A549 (cell line): ENCODE results near the gene MAGI2. TPM values are rescaled to one million over a fixed set of nuclear protein-coding genes. Genes with fewer than 3 reads are reported as not detected.

Experiments
- ATAC-seq, 2 experiments: fragments of 200-7000 bp in 1 of 2; fragments of >200 bp in 1 of 2; cut with Nextera tagmentation in 1 of 2; cut with Tn5 transposase in 1 of 2; 3 replicates each; pipeline versions ENCODE4 v1.8.0 to v1.9.1; 2018 to 2020; ENCODE audit warnings: mild to moderate bottlenecking in 1 of 2, moderate library complexity in 1 of 2
- CTCF ChIA-PET: fragments of 300-600 bp; sonication (Branson Sonifier 250); formaldehyde crosslinking; extraction: SDS; loops from one replicate; lab custom pipeline; 2021; ENCODE audit warnings: antibody characterized with exemption, inconsistent platforms; lab: Yijun Ruan, JAX
- POLR2A ChIA-PET: fragments of 350-600 bp; formaldehyde crosslinking; extraction: SDS; loops from one replicate; lab custom pipeline; 2021; ENCODE audit warnings: antibody characterized with exemption, inconsistent platforms; lab: Yijun Ruan, JAX
- DNase-seq, 2 experiments: peaks; one replicate each; pipeline versions ENCODE4 v3.0.0 to v3.0.0-alpha.2; 2011 to 2016; ENCODE audit warnings: low read depth in 1 of 2, low spot score in 1 of 2
- FAIRE-seq: peaks from 2 replicates; lab custom pipeline; 2011; peaks lifted over from hg19 to GRCh38; lab: Jason Lieb, UNC
- H3K27ac ChIP-seq, 2 experiments: fragments of >200 bp; sonication (Bioruptor Twin); formaldehyde crosslinking; 3 replicates each; pipeline ENCODE4 v1.5.1; 2016 to 2017
- H3K4me1 ChIP-seq: fragments of >200 bp; sonication (Bioruptor Twin); formaldehyde crosslinking; 3 replicates; pipeline ENCODE4 v1.6.1; 2016
- H3K4me2 ChIP-seq: fragments of >200 bp; sonication (Bioruptor Twin); formaldehyde crosslinking; 3 replicates; pipeline ENCODE4 v1.6.1; 2016
- H3K4me3 ChIP-seq: fragments of >200 bp; sonication (Bioruptor Twin); formaldehyde crosslinking; 3 replicates; pipeline ENCODE4 v1.5.1; 2016
- H3K9me3 ChIP-seq: fragments of >200 bp; sonication (Bioruptor Twin); formaldehyde crosslinking; 3 replicates; pipeline ENCODE4 v1.6.1; 2016
- EHMT2 ChIP-seq: fragments of 200-600 bp; sonication (generic); IDR thresholded peaks from 2 replicates; pipeline ENCODE4 v1.6.1; 2016; ENCODE audit warnings: antibody characterized with exemption, low read depth, mild to moderate bottlenecking, moderate library complexity
- EP300 ChIP-seq, 2 experiments: fragments of >200 bp; sonication (Bioruptor Twin); formaldehyde crosslinking; IDR thresholded peaks; 2 replicates in 1 of 2; 3 replicates in 1 of 2; pipeline ENCODE4 v1.6.1; 2016 to 2017
- GATA3 ChIP-seq: IDR thresholded peaks from 2 replicates; pipeline ENCODE4 v1.6.1; 2012; ENCODE audit warnings: borderline replicate concordance
- HDAC2 ChIP-seq: fragments of 200-600 bp; sonication (generic); IDR thresholded peaks from 2 replicates; pipeline ENCODE4 v1.6.1; 2016
- HEYL ChIP-seq: fragments of 250-450 bp; sonication (Bioruptor Pico); IDR thresholded peaks from 2 replicates; pipeline ENCODE4 v1.8.0; 2021; ENCODE audit warnings: mild to moderate bottlenecking, moderate library complexity
- HOXB5 ChIP-seq: fragments of 250-450 bp; sonication (Bioruptor Pico); IDR thresholded peaks from 2 replicates; pipeline ENCODE4 v1.5.0; 2020; ENCODE audit warnings: mild to moderate bottlenecking, moderate library complexity
- KDM1A ChIP-seq: fragments of 200-600 bp; sonication (generic); IDR thresholded peaks from 2 replicates; pipeline ENCODE4 v1.6.1; 2016; ENCODE audit warnings: low read depth, mild to moderate bottlenecking
- MAFK ChIP-seq: fragments of 450-650 bp; IDR thresholded peaks from 2 replicates; pipeline ENCODE4 v1.6.1; 2014; ENCODE audit not compliant: partially characterized antibody
- MAX ChIP-seq: IDR thresholded peaks from 2 replicates; pipeline ENCODE4 v1.6.1; 2012
- MYC ChIP-seq: IDR thresholded peaks from 2 replicates; pipeline ENCODE4 v1.6.1; 2012; ENCODE audit warnings: mild to moderate bottlenecking, inconsistent platforms, low read length, improper control_type of control experiment, borderline replicate concordance
- NPAS2 ChIP-seq: fragments of 250-450 bp; sonication (Bioruptor Pico); IDR thresholded peaks from 2 replicates; pipeline ENCODE4 v1.8.0; 2022; ENCODE audit warnings: mild to moderate bottlenecking, moderate library complexity, borderline replicate concordance
- PBX3 ChIP-seq: IDR thresholded peaks from 2 replicates; pipeline ENCODE4 v1.6.1; 2012
- PHF8 ChIP-seq: fragments of 200-600 bp; sonication (generic); IDR thresholded peaks from 2 replicates; pipeline ENCODE4 v1.6.1; 2016; ENCODE audit warnings: low read depth, mild to moderate bottlenecking, antibody characterized with exemption, moderate library complexity, borderline replicate concordance
- POLR2A ChIP-seq: IDR thresholded peaks from 2 replicates; pipeline ENCODE4 v1.6.1; 2012; ENCODE audit warnings: mild to moderate bottlenecking, low read length
- POLR2AphosphoS2 ChIP-seq: conservative IDR thresholded peaks from 2 replicates; pipeline ENCODE4 v1.6.1; 2012; ENCODE audit warnings: low read length, improper control_type of control experiment, inconsistent platforms
- RAD21 ChIP-seq, 2 experiments: fragments of >200 bp in 1 of 2; sonication (Bioruptor Twin) in 1 of 2; formaldehyde crosslinking in 1 of 2; IDR thresholded peaks in 1 of 2; conservative IDR thresholded peaks in 1 of 2; 2 replicates in 1 of 2; 3 replicates in 1 of 2; pipeline ENCODE4 v1.6.1; 2012 to 2018; ENCODE audit warnings: inconsistent platforms in 1 of 2
- RCOR1 ChIP-seq: fragments of 150-350 bp; IDR thresholded peaks from 2 replicates; pipeline ENCODE4 v1.6.1; 2014; ENCODE audit warnings: antibody characterized with exemption, low read length, low read depth
- REST ChIP-seq: fragments of 200-600 bp; sonication (generic); IDR thresholded peaks from 2 replicates; pipeline ENCODE4 v1.6.1; 2016; ENCODE audit warnings: antibody characterized with exemption, mild to moderate bottlenecking, moderate library complexity
- RFX5 ChIP-seq: fragments of 450-650 bp; IDR thresholded peaks from 2 replicates; pipeline ENCODE4 v1.7.1; 2014; ENCODE audit warnings: antibody characterized with exemption, mild to moderate bottlenecking, moderate library complexity
- RNF2 ChIP-seq: fragments of 200-600 bp; sonication (generic); IDR thresholded peaks from 2 replicates; pipeline ENCODE4 v1.6.1; 2016; ENCODE audit warnings: low read depth, mild to moderate bottlenecking, antibody characterized with exemption, moderate library complexity, borderline replicate concordance
- SMC3 ChIP-seq: fragments of >200 bp; sonication (Bioruptor Twin); formaldehyde crosslinking; IDR thresholded peaks from 3 replicates; pipeline ENCODE4 v1.6.1; 2018; ENCODE audit warnings: inconsistent platforms
- SREBF2 ChIP-seq: fragments of 450-650 bp; IDR thresholded peaks from 2 replicates; pipeline ENCODE4 v1.6.1; 2014; ENCODE audit warnings: mild to moderate bottlenecking, moderate library complexity
- TP53 ChIP-seq: fragments of 250-450 bp; sonication (Bioruptor Pico); IDR thresholded peaks from 2 replicates; pipeline ENCODE4 v1.5.0; 2021; ENCODE audit warnings: mild to moderate bottlenecking, moderate library complexity
- ZSCAN20 ChIP-seq: fragments of 250-450 bp; sonication (Bioruptor Pico); IDR thresholded peaks from 2 replicates; pipeline ENCODE4 v1.8.0; 2022; ENCODE audit warnings: mild to moderate bottlenecking, moderate library complexity
- WGBS: methylation state at CpG from one replicate; pipeline ENCODE4 v1.1.6; 2017; ENCODE audit errors: missing lambda C conversion rate; 5-methylcytosine and 5-hydroxymethylcytosine counted together
- polyA plus RNA-seq, 4 experiments: library from polyadenylated mRNA; depleted of rRNA in 3 of 4; stranded (reverse); fragments of >200 nt; fragmentation: RNase III in 1 of 4; extraction: RNeasy Plus Mini Kit Qiagen cat#74134 plus additional on column Dnase treatment in 1 of 4; gene quantifications; 2 replicates in 3 of 4; 3 replicates in 1 of 4; pipeline ENCODE4 v1.2.3, GENCODE V29; 2011 to 2017

The MAGI2 gene
- polyA plus RNA-seq, 2 of the 4 experiments (the other 2 are of a cell fraction) = 0.48 to 0.81 TPM

GRCh38 chr7:78835897-78836296 is 617.6 kb downstream of the MAGI2 start:
- peak; percentile 96 for TF ChIP-seq MAFK
- no peak for TF ChIP-seq HEYL (CRISPR knock-in tag)
- Histone ChIP-seq H3K9me3 (no peaks in the 10 kb centered on the region), H3K4me2 (no peak overlapping the region), H3K4me1 (no peaks in the 10 kb centered on the region), H3K4me3 (no peak overlapping the region), H3K27ac (no peak overlapping the region)
- ChIA-PET POLR2A (no interaction called here), CTCF (no interaction called here)
- 12% methylated on average over 5 of the region's 5 CpGs for WGBS
- no peak for FAIRE-seq
- no peak for ATAC-seq
- no peak for DNase-seq

GRCh38 chr7:78828317-78828716 is 625.1 kb downstream of the MAGI2 start:
- ChIA-PET POLR2A (no interaction called here), CTCF (no interaction called here)
- no peak overlapping the region for H3K4me2 ChIP-seq
- no peak for DNase-seq
- no peak overlapping the region for H3K27ac ChIP-seq
- no peak overlapping the region for H3K4me3 ChIP-seq
- no peaks in the 10 kb centered on the region for H3K4me1 ChIP-seq
- WGBS = 2% methylated on average over 1 of the region's 1 CpG
- H3K9me3 ChIP-seq = no peaks in the 10 kb centered on the region
- TF ChIP-seq HEYL (CRISPR knock-in tag) = no peak
- peak; percentile 93 for TF ChIP-seq MAFK
- TF ChIP-seq, all 56 proteins: peak for 1
- ATAC-seq = no peak
- FAIRE-seq = no peak

- ATAC-seq = no peak
- 35% methylated on average over 4 of the region's 4 CpGs for WGBS
- TF ChIP-seq KDM1A = no peak
- TF ChIP-seq MAX = no peak
- TF ChIP-seq PHF8 = no peak
- no peak for TF ChIP-seq SREBF2
- TF ChIP-seq RFX5 = no peak
- no peak for TF ChIP-seq POLR2A
- TF ChIP-seq RCOR1 = no peak
- no peak for TF ChIP-seq RAD21 (conservative IDR thresholded peaks at IDR 0.05 in 1 of 2, IDR thresholded peaks at IDR 0.05 in 1 of 2)
- ChIA-PET CTCF (no interaction called here), POLR2A (no interaction called here)
- no peaks in the 10 kb centered on the region for H3K4me1 ChIP-seq
- H3K9me3 ChIP-seq = no peaks in the 10 kb centered on the region
- no peak for DNase-seq
- no peak overlapping the region for H3K27ac ChIP-seq
- FAIRE-seq = no peak
- H3K4me2 ChIP-seq = no peak overlapping the region
- H3K4me3 ChIP-seq = no peak overlapping the region
Measured at GRCh38 chr7:78803501-78804127, 649.9 kb downstream of the MAGI2 start.

- no peak for ATAC-seq
- Histone ChIP-seq H3K4me2 (no peak overlapping the region), H3K4me1 (no peaks in the 10 kb centered on the region), H3K27ac (no peak overlapping the region), H3K4me3 (no peak overlapping the region), H3K9me3 (no peaks in the 10 kb centered on the region)
- WGBS = 21% methylated on average over 2 of the region's 2 CpGs
- FAIRE-seq = no peak
- TF ChIP-seq HOXB5 (CRISPR knock-in tag) = no peak
- no peak for TF ChIP-seq PHF8
- ChIA-PET CTCF (no interaction called here), POLR2A (no interaction called here)
- no peak for DNase-seq
Measured at GRCh38 chr7:78794101-78794500, 659.4 kb downstream of the MAGI2 start.

- ATAC-seq (no peak), FAIRE-seq (no peak), DNase-seq (no peak)
- H3K4me3 ChIP-seq = no peak overlapping the region
- H3K4me1 ChIP-seq = no peaks in the 10 kb centered on the region
- WGBS = 35% methylated on average over 3 of the region's 3 CpGs
- CTCF ChIA-PET = no interaction called here
- H3K9me3 ChIP-seq = no peaks in the 10 kb centered on the region
- H3K4me2 ChIP-seq = no peak overlapping the region
- POLR2A ChIA-PET = no interaction called here
- H3K27ac ChIP-seq = no peak overlapping the region
- TF ChIP-seq ZSCAN20 (CRISPR knock-in tag) (no peak), HDAC2 (no peak), SMC3 (no peak), MYC (no peak), EHMT2 (no peak), REST (no peak), EP300 (IDR thresholded peaks at IDR 0.05) (no peak), TP53 (CRISPR knock-in tag) (no peak), POLR2AphosphoS2 (no peak), PBX3 (no peak), NPAS2 (CRISPR knock-in tag) (no peak), RNF2 (no peak), GATA3 (no peak)
Measured at GRCh38 chr7:78792624-78793023, 660.8 kb downstream of the MAGI2 start.
